Ammon's horn (tissue), 1 donor: ENCODE data around the gene ITCH.
"Not testable (repeated sequence)": the region's sequence is repeated elsewhere in the genome, so short reads cannot be mapped to it uniquely, and the experiment has no call there.

Experiments
- DNase-seq: peaks from one replicate; pipeline ENCODE4 v3.0.0-alpha.2; 2016; ENCODE audit warnings: low spot score

The ITCH gene

GRCh38 chr20:34377072-34377847 is 14.2 kb downstream of the ITCH start:
- DNase-seq = no peak

- no peak for DNase-seq
These were observed 19.1 kb downstream of the ITCH start for GRCh38 chr20:34382174-34382573.

GRCh38 chr20:34382877-34383455 is 19.9 kb downstream of the ITCH start:
- not testable (repeated sequence) for DNase-seq

- DNase-seq = no peak
These were observed 22.4 kb downstream of the ITCH start for GRCh38 chr20:34385464-34385863.

GRCh38 chr20:34388000-34388399 is 24.9 kb downstream of the ITCH start:
- no peak for DNase-seq

GRCh38 chr20:34388678-34389077 is 25.6 kb downstream of the ITCH start:
- no peak for DNase-seq

GRCh38 chr20:34389206-34389953 is 26.3 kb downstream of the ITCH start:
- DNase-seq = no peak

GRCh38 chr20:34389954-34390555 is 27.0 kb downstream of the ITCH start:
- no peak for DNase-seq

- DNase-seq = no peak
These were observed 33.3 kb downstream of the ITCH start for GRCh38 chr20:34396408-34396807.

- DNase-seq = no peak
These were observed 34.0 kb downstream of the ITCH start for GRCh38 chr20:34397096-34397495.

GRCh38 chr20:34400776-34401175 is 37.7 kb downstream of the ITCH start:
- not testable (repeated sequence) for DNase-seq

- no peak for DNase-seq
These were observed 38.8 kb downstream of the ITCH start for GRCh38 chr20:34401741-34402455.

GRCh38 chr20:34402461-34402860 is 39.4 kb downstream of the ITCH start:
- no peak for DNase-seq

- no peak for DNase-seq
These were observed 40.2 kb downstream of the ITCH start for GRCh38 chr20:34403063-34403827.

- DNase-seq = no peak
These were observed 40.8 kb downstream of the ITCH start for GRCh38 chr20:34403908-34404307.

GRCh38 chr20:34404803-34405202 is 41.7 kb downstream of the ITCH start:
- DNase-seq = no peak

- not testable (repeated sequence) for DNase-seq
These were observed 42.2 kb downstream of the ITCH start for GRCh38 chr20:34405247-34405651.

GRCh38 chr20:34405942-34406341 is 42.9 kb downstream of the ITCH start:
- not testable (repeated sequence) for DNase-seq

GRCh38 chr20:34407962-34408474 is 44.9 kb downstream of the ITCH start:
- DNase-seq = no peak

GRCh38 chr20:34410336-34410735 is 47.3 kb downstream of the ITCH start:
- no peak for DNase-seq

GRCh38 chr20:34412453-34412852 is 49.4 kb downstream of the ITCH start:
- DNase-seq = no peak
